SJCRH30 (cell line): Measurements from ENCODE around the gene TCF7L1. TPM values are rescaled to one million over a fixed set of nuclear protein-coding genes. Genes with fewer than 3 reads are reported as not detected.

Experiments used
- DNase-seq, 2 experiments: peaks; one replicate each; pipeline ENCODE4 v3.0.0-alpha.2; 2015 to 2020
- H3K27ac ChIP-seq: fragments of 250-450 bp; sonication (Bioruptor Pico); 2 replicates; pipeline ENCODE4 v1.5.1; 2020; ENCODE audit warnings: mild to moderate bottlenecking, moderate library complexity
- H3K27me3 ChIP-seq: fragments of 250-450 bp; sonication (Bioruptor Pico); 2 replicates; pipeline ENCODE4 v1.5.1; 2020; ENCODE audit warnings: mild to moderate bottlenecking, moderate library complexity
- H3K36me3 ChIP-seq: fragments of 250-450 bp; sonication (Bioruptor Pico); 2 replicates; pipeline ENCODE4 v1.5.1; 2020; ENCODE audit warnings: mild to moderate bottlenecking, moderate library complexity
- H3K4me1 ChIP-seq: fragments of 250-450 bp; sonication (Bioruptor Pico); 2 replicates; pipeline ENCODE4 v1.5.1; 2020; ENCODE audit warnings: mild to moderate bottlenecking, moderate library complexity
- H3K4me3 ChIP-seq: fragments of 250-450 bp; sonication (Bioruptor Pico); 2 replicates; pipeline ENCODE4 v1.5.1; 2020; ENCODE audit warnings: mild to moderate bottlenecking, moderate library complexity
- H3K9me3 ChIP-seq: fragments of 250-450 bp; sonication (Bioruptor Pico); replicated peaks from 2 replicates; pipeline ENCODE4 v1.5.1; 2020; ENCODE audit warnings: mild to moderate bottlenecking, moderate library complexity
- total RNA-seq: library from RNA; depleted of rRNA; stranded (reverse); fragments of >200 nt; shearing (Covaris generic); gene quantifications from 2 replicates; pipeline ENCODE4 v1.2.3, GENCODE V29; 2014

The TCF7L1 gene
- total RNA-seq, 1 experiment from 2014 or later, result 9.2 TPM

DNA sequence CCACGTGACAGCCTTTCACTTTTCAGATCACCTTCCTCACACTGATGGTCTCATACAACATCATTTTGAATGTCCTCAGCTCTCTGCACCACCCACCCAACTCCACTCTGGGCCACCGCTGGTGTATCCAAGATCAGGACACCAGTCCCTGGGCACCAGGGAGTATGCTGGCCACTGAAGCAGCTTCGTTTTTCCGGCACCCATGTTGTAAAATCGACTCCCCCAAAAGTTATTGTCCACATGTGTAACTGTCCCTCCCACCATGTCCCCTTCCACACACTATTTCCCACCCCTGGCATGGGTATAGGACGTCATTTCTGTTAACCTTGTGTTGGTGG, 98.2 kb downstream of the TCF7L1 start:
- no peak overlapping the region for H3K4me3 ChIP-seq
- peaks cover 15% of the 10 kb centered on the region for H3K36me3 ChIP-seq
- no peaks in the 10 kb centered on the region for H3K27me3 ChIP-seq
- H3K4me1 ChIP-seq, result no peaks in the 10 kb centered on the region
- H3K27ac ChIP-seq, result no peak overlapping the region
- no peak for DNase-seq
- no peaks in the 10 kb centered on the region for H3K9me3 ChIP-seq

DNA sequence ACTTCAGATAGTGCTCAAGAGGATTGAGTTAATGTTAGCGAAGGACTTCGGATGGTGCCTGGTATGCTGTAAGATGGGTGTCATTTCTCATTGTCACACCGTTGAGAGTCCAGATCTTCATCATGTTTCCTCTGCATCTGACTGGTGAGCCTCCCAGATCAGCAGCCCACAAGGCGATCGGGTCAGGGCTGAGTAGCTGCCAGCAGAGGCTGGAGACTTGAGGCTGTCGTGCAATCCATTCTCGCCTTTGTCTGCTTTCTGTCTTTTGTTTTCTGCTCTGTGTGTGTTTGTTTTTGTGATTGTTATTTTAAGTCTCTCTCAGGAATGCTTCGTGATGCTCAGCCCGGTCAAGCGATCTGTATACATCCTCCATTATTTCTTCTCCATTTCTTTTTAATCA, 98.8 kb downstream of the TCF7L1 start:
- no peak for DNase-seq
- no peak overlapping the region for H3K4me3 ChIP-seq
- no peaks in the 10 kb centered on the region for H3K4me1 ChIP-seq
- H3K9me3 ChIP-seq, result no peaks in the 10 kb centered on the region
- no peak overlapping the region for H3K27ac ChIP-seq
- H3K27me3 ChIP-seq, result no peaks in the 10 kb centered on the region
- peaks cover 15% of the 10 kb centered on the region for H3K36me3 ChIP-seq

DNA sequence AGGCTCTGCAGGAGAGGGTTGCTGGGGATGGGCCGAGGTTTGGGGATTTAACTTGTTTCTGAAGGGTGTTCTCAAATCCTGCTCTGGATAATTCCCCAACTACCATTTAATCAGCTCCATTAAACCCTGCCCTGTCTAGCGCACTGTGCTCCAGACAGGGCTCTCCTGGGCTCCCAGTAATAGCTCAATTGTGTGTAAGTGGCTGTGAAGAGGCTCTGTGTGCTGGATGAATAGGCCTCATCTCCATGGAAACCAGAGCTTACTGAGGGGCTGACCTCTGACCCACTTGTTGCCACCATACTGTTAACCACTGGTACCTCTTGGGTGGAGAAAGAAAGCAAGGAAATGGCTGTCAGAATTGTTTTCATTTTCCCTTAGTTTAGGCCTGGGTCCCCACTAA, 101.7 kb downstream of the TCF7L1 start:
- Histone ChIP-seq H3K27me3 (no peaks in the 10 kb centered on the region), H3K27ac (no peak overlapping the region), H3K36me3 (peaks cover 18% of the 10 kb centered on the region), H3K9me3 (no peaks in the 10 kb centered on the region), H3K4me3 (no peak overlapping the region), H3K4me1 (no peaks in the 10 kb centered on the region)
- no peak for DNase-seq

DNA sequence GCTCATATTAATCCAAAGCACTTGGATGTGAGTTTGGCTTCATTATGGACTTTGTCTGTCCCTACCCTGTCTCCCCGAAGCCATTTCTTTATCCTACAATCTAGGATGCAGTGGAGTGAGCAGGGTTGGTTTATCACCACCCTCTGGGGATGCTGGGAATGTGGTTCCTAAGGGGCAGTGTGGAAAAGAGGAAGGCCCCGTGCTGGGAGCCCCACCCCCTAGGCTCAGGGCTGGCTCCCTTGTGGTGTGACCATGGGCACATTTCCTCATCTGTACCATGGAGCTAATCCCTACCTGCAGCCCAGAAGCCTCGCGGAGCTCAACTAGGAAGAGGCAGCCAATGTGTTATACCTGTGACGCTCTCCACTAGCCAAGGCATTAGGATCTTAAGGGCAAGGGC, 102.1 kb downstream of the TCF7L1 start:
- Histone ChIP-seq H3K27me3 (no peaks in the 10 kb centered on the region), H3K27ac (no peak overlapping the region), H3K4me3 (no peak overlapping the region), H3K36me3 (peaks cover 18% of the 10 kb centered on the region; the same call in 1 of the 2 replicates), H3K9me3 (no peaks in the 10 kb centered on the region), H3K4me1 (no peaks in the 10 kb centered on the region)
- no peak for DNase-seq

DNA sequence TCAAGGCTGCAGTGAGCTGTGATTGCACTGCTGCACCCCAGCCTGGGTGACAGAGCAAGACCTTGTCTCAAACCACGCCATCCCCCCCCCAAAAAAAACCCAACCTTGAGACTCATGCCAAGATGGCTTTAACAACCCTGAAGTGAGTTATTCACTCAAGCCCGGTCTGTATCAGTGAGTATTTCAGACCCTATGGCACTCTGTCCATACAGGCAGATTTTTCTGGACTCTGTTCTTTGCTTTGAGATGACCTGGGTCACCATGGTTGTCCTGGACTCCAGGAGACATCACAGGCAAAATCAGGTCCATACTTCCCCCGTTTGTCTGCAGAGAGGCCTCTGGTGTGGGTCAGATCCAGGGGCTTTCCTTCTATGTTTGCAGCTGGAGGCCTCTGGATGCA, 102.9 kb downstream of the TCF7L1 start:
- no peaks in the 10 kb centered on the region for H3K27me3 ChIP-seq
- DNase-seq, result no peak
- no peaks in the 10 kb centered on the region for H3K4me1 ChIP-seq
- H3K9me3 ChIP-seq, result no peaks in the 10 kb centered on the region
- H3K27ac ChIP-seq, result no peak overlapping the region
- H3K4me3 ChIP-seq, result no peak overlapping the region
- H3K36me3 ChIP-seq, result peaks cover 21% of the 10 kb centered on the region

DNA sequence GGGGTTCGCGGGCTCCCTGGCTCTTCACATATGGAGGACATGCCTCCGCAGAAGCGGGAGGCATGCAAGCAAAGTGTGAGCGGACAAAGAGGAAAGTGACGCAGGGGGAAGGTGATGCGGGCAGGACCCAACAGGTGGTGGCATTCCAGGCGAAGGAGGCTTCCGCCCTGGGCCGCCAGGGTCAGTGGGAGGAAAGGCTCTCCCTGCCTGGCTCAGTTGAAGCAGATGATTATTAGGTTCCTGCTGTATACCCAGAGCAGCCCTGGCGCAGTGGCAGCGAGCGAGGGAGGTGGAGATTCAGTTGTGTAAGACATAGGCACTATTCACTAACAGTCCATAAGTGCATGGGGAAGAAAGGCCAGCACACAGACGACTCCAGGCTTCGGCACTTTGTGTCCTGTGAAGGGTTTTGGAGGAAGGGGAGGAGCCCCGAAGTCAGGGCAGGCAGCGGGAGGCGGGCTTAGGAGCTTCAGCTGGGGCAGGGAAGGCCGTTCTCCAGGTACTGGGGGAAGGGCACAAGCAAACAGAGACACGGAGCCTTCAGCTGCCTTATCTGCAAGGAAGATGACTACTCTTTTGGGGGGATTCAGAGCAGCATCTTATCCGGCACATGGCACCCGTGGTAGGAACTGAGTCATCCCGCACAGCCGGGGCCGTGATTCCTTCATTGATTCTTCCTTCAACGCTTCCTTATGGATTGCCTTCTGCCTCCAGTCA, 104.8 kb downstream of the TCF7L1 start:
- H3K36me3 ChIP-seq, result peaks cover 19% of the 10 kb centered on the region
- no peak for DNase-seq
- H3K27ac ChIP-seq, result no peak overlapping the region
- no peaks in the 10 kb centered on the region for H3K9me3 ChIP-seq
- H3K27me3 ChIP-seq, result no peaks in the 10 kb centered on the region
- H3K4me3 ChIP-seq, result no peak overlapping the region
- no peaks in the 10 kb centered on the region for H3K4me1 ChIP-seq

DNA sequence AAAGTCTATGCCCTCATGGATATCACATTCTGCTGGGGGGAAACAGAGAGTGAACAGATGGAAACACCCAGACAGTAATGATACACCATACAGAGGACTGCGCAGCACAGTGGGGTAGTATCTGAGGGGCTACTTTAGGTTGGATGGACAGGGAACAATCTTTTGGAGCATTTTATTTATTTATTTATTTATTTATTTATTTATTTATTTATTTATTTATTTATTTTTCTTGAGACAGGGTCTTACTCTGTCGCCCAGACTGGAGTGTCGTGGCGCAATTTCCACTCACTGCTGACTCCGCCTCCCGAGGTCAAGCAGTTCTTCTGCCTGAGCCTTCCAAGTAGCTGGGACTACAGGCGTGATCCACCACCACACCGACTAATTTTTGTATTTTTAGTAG, 105.4 kb downstream of the TCF7L1 start:
- H3K27me3 ChIP-seq, result no peaks in the 10 kb centered on the region
- no peak for DNase-seq
- no peak overlapping the region for H3K27ac ChIP-seq
- peaks cover 18% of the 10 kb centered on the region for H3K36me3 ChIP-seq
- no peaks in the 10 kb centered on the region for H3K9me3 ChIP-seq
- no peak overlapping the region for H3K4me3 ChIP-seq
- H3K4me1 ChIP-seq, result no peaks in the 10 kb centered on the region

DNA sequence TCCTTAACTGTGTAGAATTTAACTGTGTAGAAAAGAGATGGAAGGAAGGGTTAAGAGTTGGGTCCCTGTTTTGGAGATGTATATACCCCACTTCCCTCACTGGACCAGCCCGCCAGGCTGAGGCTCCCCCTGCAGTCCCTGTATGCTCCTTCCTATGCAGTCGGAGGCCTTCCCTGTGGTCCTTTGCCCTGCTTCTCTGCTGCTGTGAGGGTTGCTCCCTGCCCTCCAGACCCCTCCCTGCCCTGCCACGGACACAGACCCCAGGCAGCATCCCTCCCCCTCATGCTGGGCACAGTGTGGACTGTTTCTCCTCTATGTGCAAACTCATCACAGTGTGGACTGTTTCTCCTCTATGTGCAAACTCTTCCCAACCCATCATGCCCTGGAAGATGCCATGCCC, 105.9 kb downstream of the TCF7L1 start:
- Histone ChIP-seq H3K9me3 (no peaks in the 10 kb centered on the region), H3K27me3 (no peaks in the 10 kb centered on the region), H3K36me3 (peaks cover 18% of the 10 kb centered on the region), H3K27ac (no peak overlapping the region), H3K4me3 (no peak overlapping the region), H3K4me1 (no peaks in the 10 kb centered on the region)
- no peak for DNase-seq

DNA sequence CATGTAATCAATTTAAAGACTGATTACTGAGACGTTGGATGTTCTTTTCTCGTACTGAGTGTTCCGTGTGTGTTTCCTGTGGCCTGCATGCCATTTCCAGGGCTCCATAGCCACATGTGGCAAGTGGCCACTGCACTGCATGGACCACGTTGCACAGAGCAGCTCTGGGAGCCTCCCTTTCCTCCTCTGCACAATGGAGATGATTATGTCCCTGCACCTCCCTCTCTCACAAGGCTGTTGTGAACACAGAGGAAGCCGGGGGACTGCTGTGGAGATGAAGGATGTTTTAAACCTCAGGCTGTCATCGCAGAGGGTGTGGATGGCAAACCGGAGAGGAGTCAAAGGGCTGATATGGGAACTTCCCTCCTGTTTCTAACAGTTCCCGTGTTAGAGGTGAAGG, 106.9 kb downstream of the TCF7L1 start:
- no peak overlapping the region for H3K4me3 ChIP-seq
- no peaks in the 10 kb centered on the region for H3K27me3 ChIP-seq
- H3K36me3 ChIP-seq, result peaks cover 11% of the 10 kb centered on the region
- H3K9me3 ChIP-seq, result no peaks in the 10 kb centered on the region
- H3K27ac ChIP-seq, result no peak overlapping the region
- no peak for DNase-seq
- H3K4me1 ChIP-seq, result no peaks in the 10 kb centered on the region

DNA sequence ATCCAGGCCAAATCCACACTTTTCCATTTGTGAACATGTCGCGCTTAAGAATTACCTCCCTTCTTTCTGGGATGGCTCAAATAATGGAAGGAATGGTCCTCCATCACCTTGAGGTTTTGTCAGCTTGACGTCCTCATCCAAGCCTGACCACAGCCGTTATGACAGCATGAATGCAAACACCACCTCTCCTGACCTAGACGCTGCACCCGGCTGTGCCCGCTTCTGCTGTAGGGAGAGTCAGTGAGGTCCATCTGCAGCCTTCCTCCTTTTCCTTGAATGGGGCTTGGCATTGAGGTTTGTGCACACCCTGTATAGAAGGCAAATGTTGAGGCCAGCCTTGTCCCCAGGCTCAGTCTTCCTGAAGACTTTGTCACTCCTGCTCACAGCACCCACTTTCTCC, 109.1 kb downstream of the TCF7L1 start:
- no peak overlapping the region for H3K27ac ChIP-seq
- no peaks in the 10 kb centered on the region for H3K4me1 ChIP-seq
- DNase-seq, result no peak
- no peak overlapping the region for H3K4me3 ChIP-seq
- H3K36me3 ChIP-seq, result peaks cover 6% of the 10 kb centered on the region
- no peaks in the 10 kb centered on the region for H3K27me3 ChIP-seq
- no peaks in the 10 kb centered on the region for H3K9me3 ChIP-seq

DNA sequence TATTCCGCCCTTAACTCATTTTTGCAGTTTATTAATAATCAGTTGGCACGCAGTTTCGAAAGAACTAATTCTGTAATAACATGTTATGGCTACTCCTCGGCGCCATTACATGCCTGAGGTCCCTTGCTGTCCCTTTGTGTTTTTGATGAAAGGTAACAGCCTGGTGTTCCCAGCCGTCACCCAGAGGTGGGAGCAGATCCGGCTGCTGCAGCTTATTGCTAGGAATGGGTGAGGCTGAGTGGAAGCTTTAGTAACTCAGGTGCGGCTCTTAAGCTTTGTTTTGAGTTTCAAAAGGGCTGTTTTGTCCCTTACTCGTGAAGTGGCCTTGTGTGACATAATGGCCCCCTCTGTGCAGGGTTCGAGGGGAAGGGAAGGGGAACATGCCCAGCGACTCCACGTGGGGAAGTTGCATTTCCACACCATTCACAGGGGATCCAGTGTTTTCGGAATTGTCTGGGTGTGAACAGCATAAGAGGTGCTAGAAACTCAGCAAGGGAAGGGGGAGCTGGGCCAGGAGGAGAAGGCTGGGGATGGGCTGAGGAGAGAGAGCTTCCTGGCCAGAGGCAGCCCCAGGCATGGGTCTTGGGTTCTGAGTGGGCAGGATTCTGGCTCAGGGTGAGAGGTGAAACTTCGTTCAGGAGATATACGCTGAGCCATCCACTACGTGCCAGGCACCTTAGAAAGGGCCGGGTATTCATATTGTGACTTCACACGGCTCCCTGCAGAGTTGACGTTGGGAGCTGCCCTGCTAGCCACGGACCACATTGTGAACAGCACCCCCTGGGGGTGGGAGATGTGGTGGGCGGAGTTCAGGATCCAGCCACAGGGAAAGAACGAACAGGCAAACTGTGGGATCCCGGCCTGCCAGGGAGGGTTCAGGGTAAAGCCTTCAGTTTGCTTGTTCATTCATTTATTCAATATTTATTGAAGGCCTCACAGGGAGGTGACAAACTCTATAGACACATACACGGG, 110.2 kb downstream of the TCF7L1 start:
- Histone ChIP-seq H3K9me3 (no peaks in the 10 kb centered on the region), H3K4me3 (no peak overlapping the region), H3K36me3 (peaks cover 6% of the 10 kb centered on the region), H3K4me1 (peaks cover under 1% of the 10 kb centered on the region), H3K27me3 (no peaks in the 10 kb centered on the region), H3K27ac (no peak overlapping the region)
- peak; percentile 42 to 58 for DNase-seq

DNA sequence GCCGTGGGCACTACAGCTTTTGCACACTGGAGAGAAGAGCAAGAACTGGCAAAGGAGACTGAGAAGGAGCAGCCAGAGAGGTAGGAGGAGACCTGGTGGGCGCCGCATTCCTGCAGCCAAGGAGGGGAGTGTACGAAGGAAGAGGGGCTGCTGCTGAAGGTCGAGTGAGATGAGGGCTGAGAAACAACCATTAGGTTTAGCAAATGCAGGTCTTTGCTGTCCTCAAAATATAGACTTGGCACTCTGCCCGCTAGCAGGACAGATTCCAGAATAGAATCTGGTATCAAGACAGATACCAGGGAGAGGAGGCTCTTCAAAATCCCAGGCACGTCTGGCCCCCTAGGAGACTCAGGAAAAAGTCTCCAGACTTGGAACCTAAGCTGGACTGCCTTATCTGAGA, 111.6 kb downstream of the TCF7L1 start:
- Histone ChIP-seq H3K27me3 (no peaks in the 10 kb centered on the region), H3K4me1 (peaks cover 5% of the 10 kb centered on the region), H3K27ac (no peak overlapping the region), H3K36me3 (peaks cover 6% of the 10 kb centered on the region), H3K9me3 (no peaks in the 10 kb centered on the region), H3K4me3 (no peak overlapping the region)
- DNase-seq, result no peak

DNA sequence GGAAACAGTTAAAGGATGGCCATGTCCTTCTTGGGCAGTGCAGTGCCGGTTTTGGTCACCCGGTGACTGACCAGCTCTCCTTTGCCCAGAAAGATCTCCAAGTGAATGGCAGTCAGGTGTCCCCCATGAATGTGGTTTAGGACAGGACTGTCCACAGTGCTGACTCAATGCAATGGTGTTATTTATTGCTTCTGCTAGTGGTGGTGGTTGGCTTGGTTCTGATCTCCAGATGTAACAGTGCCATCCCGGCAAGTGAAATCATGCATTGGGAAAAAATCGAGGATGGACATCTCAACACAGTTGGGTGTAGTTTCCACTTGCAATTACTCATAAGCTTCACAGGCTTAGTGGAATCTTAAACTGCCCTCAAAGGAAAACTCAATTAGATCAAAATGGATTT, 112.7 kb downstream of the TCF7L1 start:
- Histone ChIP-seq H3K9me3 (no peaks in the 10 kb centered on the region), H3K27ac (no peak overlapping the region), H3K36me3 (peaks cover 4% of the 10 kb centered on the region; the same call in 1 of the 2 replicates), H3K4me1 (peaks cover 5% of the 10 kb centered on the region), H3K27me3 (no peaks in the 10 kb centered on the region), H3K4me3 (no peak overlapping the region)
- no peak for DNase-seq

DNA sequence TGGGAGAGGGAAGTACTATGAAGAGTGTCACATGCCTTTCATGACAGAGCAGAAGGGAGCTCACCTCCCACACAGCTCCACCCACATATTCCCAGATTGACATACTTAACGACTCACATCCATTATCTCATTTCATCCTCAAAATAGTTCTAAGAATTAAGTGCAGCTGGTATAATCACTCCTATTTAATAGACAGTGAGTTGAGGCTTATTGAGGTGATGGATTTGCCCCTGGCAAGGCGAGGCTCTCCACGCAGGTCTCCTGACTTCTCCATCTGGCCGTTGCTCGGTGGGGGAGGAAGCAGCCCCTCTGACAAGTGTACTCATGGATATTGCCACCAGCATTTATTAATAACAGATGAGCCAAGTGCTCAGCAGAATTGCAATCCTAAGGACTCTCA, 113.2 kb downstream of the TCF7L1 start:
- H3K36me3 ChIP-seq, result peaks cover 3% of the 10 kb centered on the region; the same call in 1 of the 2 replicates
- H3K27ac ChIP-seq, result no peak overlapping the region
- no peak overlapping the region for H3K4me3 ChIP-seq
- H3K9me3 ChIP-seq, result no peaks in the 10 kb centered on the region
- no peaks in the 10 kb centered on the region for H3K27me3 ChIP-seq
- H3K4me1 ChIP-seq, result peaks cover 5% of the 10 kb centered on the region
- DNase-seq, result no peak

DNA sequence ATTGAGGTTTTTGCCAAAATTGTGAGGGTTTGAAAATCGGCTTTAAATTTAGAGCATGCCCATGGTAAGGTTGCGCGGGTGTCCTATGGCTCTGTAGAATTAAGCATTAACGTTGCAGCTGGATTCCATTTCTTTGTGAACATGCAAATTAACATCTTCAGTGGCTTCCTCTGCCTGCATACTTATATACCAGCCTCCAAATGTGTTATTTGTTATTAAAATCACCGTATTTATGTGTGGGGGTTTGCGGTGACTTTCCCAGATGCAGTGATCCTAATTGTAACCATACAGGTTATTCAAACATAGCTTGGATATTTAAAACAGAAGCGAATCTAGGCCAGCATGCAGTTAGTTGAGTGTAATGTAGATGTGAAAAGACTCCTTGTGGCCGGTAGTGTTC, 114.4 kb downstream of the TCF7L1 start:
- Histone ChIP-seq H3K4me1 (peaks cover 5% of the 10 kb centered on the region), H3K27me3 (no peaks in the 10 kb centered on the region), H3K4me3 (no peak overlapping the region), H3K36me3 (no peaks in the 10 kb centered on the region; the same call in 1 of the 2 replicates), H3K27ac (no peak overlapping the region), H3K9me3 (no peaks in the 10 kb centered on the region)
- DNase-seq, result no peak
